Endothelial cell of coronary artery (primary cell): Measurements from ENCODE around the gene ZNF100. TPM values are rescaled to one million over a fixed set of nuclear protein-coding genes. Genes with fewer than 3 reads are reported as not detected.

Experiments used
- total RNA-seq: library from RNA; depleted of rRNA; stranded (reverse); fragments of >200 nt; gene quantifications from 2 replicates; pipeline ENCODE4 v1.2.3, GENCODE V29; 2014

The ZNF100 gene
- total RNA-seq, result 2.8 TPM in 2 replicates

DNA sequence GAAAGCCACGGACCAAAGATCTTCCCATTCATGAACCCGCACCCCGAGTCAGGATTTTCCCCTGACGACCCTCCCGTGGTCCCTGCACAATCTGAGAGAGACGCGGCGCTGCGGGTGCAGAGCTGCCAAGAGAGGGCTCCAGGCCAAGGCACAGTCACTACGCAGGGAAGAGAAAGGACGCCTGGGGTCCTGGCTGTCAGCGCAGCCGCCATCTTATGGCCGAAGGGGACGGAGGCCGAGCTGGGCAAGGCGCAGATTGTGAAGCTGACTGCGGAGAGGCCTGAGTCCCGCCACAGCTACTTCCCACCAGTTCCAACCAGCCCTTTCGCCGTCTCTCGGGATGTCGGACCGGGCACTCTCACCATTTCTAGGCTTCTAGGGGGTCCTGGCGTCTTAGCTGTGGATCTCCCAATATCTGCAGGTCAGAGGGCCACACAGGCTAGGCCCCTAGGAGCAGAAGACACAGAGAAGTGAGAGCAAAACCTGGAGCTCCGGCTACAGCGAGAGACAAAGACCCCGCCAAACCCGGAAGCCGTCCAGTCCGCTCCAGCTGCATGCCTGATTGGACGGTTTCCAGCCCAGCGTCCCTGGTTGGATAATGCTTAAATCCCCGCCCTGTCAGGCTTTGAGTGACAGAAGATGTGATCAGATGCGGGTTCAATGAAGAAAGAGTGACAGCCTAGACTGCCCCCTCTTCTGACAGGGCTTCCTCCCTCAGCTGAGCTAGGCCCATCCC lies at the start of gene ZNF100:
Gene ZNF100, minus strand, starts transcription at position 515 of the 736 bp plus-strand sequence. Its CDS starts 150 bp downstream, at position 365.

Other genes starting within 250 kb of the ZNF100 start
- gene ZNF43, start 68.6 kb upstream of the ZNF100 start, total RNA-seq, result 3.3 and 7.0 TPM in 2 replicates
- gene ZNF208, start 243.4 kb upstream of the ZNF100 start, total RNA-seq, result 0.38 TPM in 1 of 2 replicates, not detected in the other